K562 (cell line): ENCODE results near the gene MTHFD2. TPM values are rescaled to one million over a fixed set of nuclear protein-coding genes. Genes with fewer than 3 reads are reported as not detected.

Experiments
- ASH1L ChIP-seq: fragments of 450-650 bp; IDR thresholded peaks from 2 replicates; pipeline ENCODE4 v1.6.1; 2018; ENCODE audit warnings: borderline replicate concordance, mild to moderate bottlenecking, low read depth; ENCODE audit not compliant: partially characterized antibody
- ZC3H8 ChIP-seq: fragments of 450-650 bp; IDR thresholded peaks from 2 replicates; pipeline ENCODE4 v1.6.1; 2017
- ZNF695 ChIP-seq: fragments of 450-650 bp; formaldehyde crosslinking; IDR thresholded peaks from 2 replicates; pipeline ENCODE4 v1.4.0; 2020; ENCODE audit warnings: mild to moderate bottlenecking, moderate library complexity
- ZNF766 ChIP-seq: fragments of 200-800 bp; sonication (Bioruptor generic); conservative IDR thresholded peaks from 2 replicates; pipeline ENCODE4 v1.6.1; 2016; ENCODE audit warnings: missing genetic modification characterization, missing compliant biosample characterization
- ZNF830 ChIP-seq: fragments of 250-450 bp; sonication (Bioruptor Pico); IDR thresholded peaks from 2 replicates; pipeline ENCODE4 v1.5.0; 2021; ENCODE audit warnings: mild to moderate bottlenecking
- polyA plus RNA-seq, 8 experiments: library from polyadenylated mRNA; depleted of rRNA in 4 of 8; stranded (reverse) in 5 of 8; unstranded in 3 of 8; fragments of >200 nt; fragmentation: Nextera tagmentation in 2 of 8; fragmentation: Illumina TruSeq in 1 of 8; extraction: Ambion mirVana in 2 of 8; extraction: Trizol in 1 of 8; gene quantifications; 2 replicates each; pipeline versions ENCODE4 v1.2.1 to v1.2.3, GENCODE V29; 2011 to 2014; ENCODE audit warnings: inconsistent platforms in 1 of 8, missing spikeins in 1 of 8
- total RNA-seq, 7 experiments: library from RNA; depleted of rRNA in 6 of 7; stranded (reverse); fragments of >200 nt in 6 of 7; fragmentation: Illumina TruSeq in 2 of 7; extraction: Trizol in 2 of 7; gene quantifications; 2 replicates each; pipeline versions ENCODE4 v1.2.1 to v1.2.3, GENCODE V29; 2011 to 2021; ENCODE audit warnings: low replicate concordance in 1 of 7
- TF ChIP-seq, protein P1 (sequence below), 2 experiments: fragments of 450-650 bp; formaldehyde crosslinking in 1 of 2; IDR thresholded peaks; 2 replicates each; pipeline versions ENCODE4 v1.4.0 to v1.6.1; 2014 to 2020; ENCODE audit warnings: mild to moderate bottlenecking in 2 of 2, borderline replicate concordance in 1 of 2, low read depth in 1 of 2
- TF ChIP-seq, protein P2 (sequence below): fragments of 250-450 bp; sonication (Bioruptor Pico); IDR thresholded peaks from 2 replicates; pipeline ENCODE4 v1.8.0; 2021; ENCODE audit warnings: borderline replicate concordance, mild to moderate bottlenecking, moderate library complexity; ENCODE audit not compliant: poor library complexity, severe bottlenecking
- TF ChIP-seq, protein P3 (sequence below), 2 experiments: fragments of 450-650 bp; IDR thresholded peaks; 2 replicates each; pipeline ENCODE4 v1.6.1; 2016; ENCODE audit warnings: mild to moderate bottlenecking in 2 of 2, borderline replicate concordance in 1 of 2, low read depth in 1 of 2, moderate library complexity in 1 of 2

MTHFD2 gene
- total and polyA plus RNA-seq, 9 of the 15 experiments (the other 6 are each of a cell fraction or from before 2014, with no cell fraction given) = 113 to 520 (median 234) TPM

DNA sequence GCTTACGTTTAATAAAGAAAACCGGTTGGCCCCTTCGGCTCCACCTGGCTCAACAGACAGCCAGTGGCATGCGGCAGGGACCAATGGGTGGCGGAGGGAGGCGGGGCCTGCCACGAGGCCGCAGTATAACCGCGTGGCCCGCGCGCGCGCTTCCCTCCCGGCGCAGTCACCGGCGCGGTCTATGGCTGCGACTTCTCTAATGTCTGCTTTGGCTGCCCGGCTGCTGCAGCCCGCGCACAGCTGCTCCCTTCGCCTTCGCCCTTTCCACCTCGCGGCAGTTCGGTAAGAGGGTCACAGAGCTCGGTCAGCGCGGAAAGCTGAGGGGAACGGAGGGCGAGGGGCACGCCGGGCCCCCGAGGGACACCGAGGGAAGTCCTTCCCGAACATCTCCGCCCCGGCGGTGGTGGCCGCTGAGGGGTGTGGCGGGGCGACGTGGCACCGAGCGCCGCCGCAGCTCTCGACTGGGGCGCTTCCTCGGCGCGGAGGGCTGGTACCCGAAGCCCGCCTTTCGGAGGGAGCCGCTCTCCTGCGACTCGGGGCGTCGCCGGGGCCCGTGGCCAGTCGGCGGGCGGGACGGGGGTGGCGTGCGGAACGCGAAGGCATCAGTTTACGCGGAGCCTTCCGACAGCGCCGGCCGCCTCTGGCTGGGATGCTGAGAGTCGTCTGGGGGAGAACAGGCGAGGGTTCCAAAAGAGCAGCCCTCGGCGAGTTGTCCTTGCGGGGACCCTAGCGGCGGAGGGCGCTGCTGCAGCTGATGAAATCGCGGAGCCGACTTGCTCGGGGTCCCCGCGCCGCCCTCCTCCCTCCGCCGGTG is at the start of gene MTHFD2 (continued):
- TF ChIP-seq, protein P1, sequence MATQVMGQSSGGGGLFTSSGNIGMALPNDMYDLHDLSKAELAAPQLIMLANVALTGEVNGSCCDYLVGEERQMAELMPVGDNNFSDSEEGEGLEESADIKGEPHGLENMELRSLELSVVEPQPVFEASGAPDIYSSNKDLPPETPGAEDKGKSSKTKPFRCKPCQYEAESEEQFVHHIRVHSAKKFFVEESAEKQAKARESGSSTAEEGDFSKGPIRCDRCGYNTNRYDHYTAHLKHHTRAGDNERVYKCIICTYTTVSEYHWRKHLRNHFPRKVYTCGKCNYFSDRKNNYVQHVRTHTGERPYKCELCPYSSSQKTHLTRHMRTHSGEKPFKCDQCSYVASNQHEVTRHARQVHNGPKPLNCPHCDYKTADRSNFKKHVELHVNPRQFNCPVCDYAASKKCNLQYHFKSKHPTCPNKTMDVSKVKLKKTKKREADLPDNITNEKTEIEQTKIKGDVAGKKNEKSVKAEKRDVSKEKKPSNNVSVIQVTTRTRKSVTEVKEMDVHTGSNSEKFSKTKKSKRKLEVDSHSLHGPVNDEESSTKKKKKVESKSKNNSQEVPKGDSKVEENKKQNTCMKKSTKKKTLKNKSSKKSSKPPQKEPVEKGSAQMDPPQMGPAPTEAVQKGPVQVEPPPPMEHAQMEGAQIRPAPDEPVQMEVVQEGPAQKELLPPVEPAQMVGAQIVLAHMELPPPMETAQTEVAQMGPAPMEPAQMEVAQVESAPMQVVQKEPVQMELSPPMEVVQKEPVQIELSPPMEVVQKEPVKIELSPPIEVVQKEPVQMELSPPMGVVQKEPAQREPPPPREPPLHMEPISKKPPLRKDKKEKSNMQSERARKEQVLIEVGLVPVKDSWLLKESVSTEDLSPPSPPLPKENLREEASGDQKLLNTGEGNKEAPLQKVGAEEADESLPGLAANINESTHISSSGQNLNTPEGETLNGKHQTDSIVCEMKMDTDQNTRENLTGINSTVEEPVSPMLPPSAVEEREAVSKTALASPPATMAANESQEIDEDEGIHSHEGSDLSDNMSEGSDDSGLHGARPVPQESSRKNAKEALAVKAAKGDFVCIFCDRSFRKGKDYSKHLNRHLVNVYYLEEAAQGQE (IDR thresholded peaks at IDR 0.05; ENCODE audit: borderline replicate concordance) = peak; percentile 60
- TF ChIP-seq, protein P1 (CRISPR knock-in tag; IDR thresholded peaks at IDR 0.05; ENCODE audit: low read depth) = peak; percentile 70
- TF ChIP-seq, protein P2, sequence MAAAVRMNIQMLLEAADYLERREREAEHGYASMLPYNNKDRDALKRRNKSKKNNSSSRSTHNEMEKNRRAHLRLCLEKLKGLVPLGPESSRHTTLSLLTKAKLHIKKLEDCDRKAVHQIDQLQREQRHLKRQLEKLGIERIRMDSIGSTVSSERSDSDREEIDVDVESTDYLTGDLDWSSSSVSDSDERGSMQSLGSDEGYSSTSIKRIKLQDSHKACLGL (CRISPR knock-in tag) = peak; percentile 21
- TF ChIP-seq ASH1L (peak; percentile 70), ZNF695 (CRISPR knock-in tag) (no peak), ZC3H8 (no peak), ZNF830 (CRISPR knock-in tag) (peak; percentile 92; the same call in 1 of the 2 replicates), ZNF766 (CRISPR knock-in tag) (peak; percentile 34; the same call in 1 of the 2 replicates)
- TF ChIP-seq, protein P3, sequence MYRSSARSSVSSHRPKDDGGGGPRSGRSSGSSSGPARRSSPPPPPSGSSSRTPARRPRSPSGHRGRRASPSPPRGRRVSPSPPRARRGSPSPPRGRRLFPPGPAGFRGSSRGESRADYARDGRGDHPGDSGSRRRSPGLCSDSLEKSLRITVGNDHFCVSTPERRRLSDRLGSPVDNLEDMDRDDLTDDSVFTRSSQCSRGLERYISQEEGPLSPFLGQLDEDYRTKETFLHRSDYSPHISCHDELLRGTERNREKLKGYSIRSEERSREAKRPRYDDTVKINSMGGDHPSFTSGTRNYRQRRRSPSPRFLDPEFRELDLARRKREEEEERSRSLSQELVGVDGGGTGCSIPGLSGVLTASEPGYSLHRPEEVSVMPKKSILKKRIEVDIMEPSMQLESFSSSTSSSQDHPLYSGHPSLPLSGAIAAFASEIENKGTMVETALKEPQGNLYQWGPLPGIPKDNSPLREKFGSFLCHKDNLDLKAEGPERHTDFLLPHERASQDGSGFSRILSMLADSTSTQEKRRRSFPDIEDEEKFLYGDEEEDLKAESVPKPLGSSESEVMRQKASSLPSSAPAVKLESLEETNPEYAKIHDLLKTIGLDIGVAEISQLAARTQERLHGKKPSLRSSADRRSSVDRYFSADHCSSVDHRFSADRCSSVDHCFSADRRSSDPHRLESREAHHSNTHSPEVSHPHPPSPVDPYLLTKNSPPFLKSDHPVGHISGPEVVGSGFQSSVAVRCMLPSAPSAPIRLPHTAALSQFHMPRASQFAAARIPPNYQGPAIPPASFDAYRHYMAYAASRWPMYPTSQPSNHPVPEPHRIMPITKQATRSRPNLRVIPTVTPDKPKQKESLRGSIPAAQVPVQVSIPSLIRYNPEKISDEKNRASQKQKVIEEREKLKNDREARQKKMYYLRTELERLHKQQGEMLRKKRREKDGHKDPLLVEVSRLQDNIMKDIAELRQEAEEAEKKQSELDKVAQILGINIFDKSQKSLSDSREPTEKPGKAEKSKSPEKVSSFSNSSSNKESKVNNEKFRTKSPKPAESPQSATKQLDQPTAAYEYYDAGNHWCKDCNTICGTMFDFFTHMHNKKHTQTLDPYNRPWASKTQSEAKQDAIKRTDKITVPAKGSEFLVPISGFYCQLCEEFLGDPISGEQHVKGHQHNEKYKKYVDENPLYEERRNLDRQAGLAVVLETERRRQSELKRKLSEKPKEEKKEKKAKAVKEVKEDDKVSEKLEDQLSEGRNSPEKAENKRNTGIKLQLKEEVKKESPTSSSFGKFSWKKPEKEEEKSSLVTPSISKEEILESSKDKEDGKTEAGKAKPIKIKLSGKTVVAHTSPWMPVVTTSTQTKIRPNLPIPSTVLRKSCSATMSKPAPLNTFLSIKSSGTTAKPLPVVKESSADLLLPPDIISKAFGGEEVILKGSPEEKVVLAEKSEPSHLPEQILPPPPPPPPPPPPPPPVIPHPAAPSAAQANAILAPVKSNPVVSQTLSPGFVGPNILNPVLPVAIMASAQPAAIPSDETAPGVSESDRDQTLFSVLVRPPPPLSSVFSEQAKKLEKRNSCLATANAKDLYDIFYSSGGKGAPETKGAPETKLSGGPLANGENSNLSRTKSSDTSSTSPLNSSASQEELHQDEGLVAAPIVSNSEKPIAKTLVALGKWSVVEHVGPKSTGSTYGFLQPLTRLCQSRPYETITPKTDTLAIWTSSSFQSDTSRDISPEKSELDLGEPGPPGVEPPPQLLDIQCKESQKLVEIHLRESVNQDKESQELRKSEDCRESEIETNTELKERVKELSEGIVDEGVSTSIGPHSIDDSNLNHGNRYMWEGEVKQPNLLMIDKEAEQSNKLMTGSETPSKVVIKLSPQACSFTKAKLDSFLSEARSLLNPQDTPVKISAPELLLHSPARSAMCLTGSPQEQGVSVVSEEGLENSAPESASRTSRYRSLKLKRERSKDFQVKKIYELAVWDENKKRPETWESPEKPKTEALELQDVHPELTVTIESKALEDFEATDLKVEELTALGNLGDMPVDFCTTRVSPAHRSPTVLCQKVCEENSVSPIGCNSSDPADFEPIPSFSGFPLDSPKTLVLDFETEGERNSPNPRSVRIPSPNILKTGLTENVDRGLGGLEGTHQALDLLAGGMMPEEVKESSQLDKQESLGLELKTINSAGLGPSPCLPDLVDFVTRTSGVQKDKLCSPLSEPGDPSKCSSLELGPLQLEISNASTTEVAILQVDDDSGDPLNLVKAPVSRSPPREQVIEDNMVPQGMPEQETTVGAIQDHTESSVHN (IDR thresholded peaks at IDR 0.05; ENCODE audit: borderline replicate concordance in 1 of 2, low read depth in 1 of 2) = no peak
